Measurements from ENCODE around the gene MON2. TPM values are rescaled to one million over a fixed set of nuclear protein-coding genes. Genes with fewer than 3 reads are reported as not detected.

MON2 gene
- total and polyA plus RNA-seq, 2 donors from 2014 or later, result 11.6 to 57.9 TPM

DNA sequence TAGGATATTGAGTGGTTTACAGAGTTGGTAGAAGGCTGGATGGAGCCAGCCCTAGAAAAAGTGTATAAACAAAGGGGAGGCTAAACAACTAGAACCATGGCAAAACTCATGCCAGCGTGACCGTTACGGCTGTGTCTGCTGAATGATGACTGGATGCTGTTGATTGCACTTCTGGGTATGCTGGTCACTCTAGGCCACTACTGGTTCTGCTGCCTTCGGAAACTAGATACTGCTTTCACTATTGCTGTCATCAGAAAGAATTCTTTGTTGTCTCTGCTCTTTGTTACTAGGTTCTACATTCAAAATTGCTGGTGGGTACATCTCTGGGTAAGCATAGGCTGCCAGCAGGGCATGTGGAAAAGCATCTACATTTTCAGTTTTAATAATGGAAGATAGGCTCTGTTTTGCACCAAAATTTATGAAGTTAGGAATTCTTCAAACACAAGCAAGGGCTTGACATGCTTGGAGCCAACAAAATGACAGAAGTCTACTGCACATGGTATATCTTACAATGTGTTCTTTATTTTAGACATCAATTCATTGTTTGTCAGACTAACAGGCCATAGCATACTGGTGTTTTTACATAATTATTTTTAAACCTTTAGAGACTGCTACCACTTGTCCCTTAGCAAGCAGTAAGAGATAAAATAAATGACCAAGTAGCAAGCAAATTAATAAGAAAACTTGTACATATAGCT, 15.4 kb downstream of the MON2 start:
- no peaks in the 10 kb centered on the region for H3K27me3 ChIP-seq (ENCODE audit: control insufficient read depth, insufficient read depth, low read length)
- H3K4me1 ChIP-seq (ENCODE audit: control insufficient read depth in 2 of 3, insufficient read depth in 2 of 3, low read depth in 1 of 3, low read length in 3 of 3), result no peaks in the 10 kb centered on the region
- H3K4me3 ChIP-seq (ENCODE audit: low read length in 3 of 3), result no peak overlapping the region
- DNase-seq, result peak in 3 of 5 donors; percentile 20 to 34 (median 26)
- no peaks in the 10 kb centered on the region for H3K36me3 ChIP-seq (ENCODE audit: control insufficient read depth in 2 of 3, insufficient read depth in 3 of 3, low read length in 3 of 3)
- TF ChIP-seq, protein P1, sequence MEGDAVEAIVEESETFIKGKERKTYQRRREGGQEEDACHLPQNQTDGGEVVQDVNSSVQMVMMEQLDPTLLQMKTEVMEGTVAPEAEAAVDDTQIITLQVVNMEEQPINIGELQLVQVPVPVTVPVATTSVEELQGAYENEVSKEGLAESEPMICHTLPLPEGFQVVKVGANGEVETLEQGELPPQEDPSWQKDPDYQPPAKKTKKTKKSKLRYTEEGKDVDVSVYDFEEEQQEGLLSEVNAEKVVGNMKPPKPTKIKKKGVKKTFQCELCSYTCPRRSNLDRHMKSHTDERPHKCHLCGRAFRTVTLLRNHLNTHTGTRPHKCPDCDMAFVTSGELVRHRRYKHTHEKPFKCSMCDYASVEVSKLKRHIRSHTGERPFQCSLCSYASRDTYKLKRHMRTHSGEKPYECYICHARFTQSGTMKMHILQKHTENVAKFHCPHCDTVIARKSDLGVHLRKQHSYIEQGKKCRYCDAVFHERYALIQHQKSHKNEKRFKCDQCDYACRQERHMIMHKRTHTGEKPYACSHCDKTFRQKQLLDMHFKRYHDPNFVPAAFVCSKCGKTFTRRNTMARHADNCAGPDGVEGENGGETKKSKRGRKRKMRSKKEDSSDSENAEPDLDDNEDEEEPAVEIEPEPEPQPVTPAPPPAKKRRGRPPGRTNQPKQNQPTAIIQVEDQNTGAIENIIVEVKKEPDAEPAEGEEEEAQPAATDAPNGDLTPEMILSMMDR (IDR thresholded peaks at IDR 0.05; ENCODE audit: borderline replicate concordance, extremely low read depth, insufficient read depth), result no peak
- H3K9ac ChIP-seq (ENCODE audit: low read length in 3 of 3), result no peak overlapping the region
- H3K9me3 ChIP-seq (ENCODE audit: control insufficient read depth in 2 of 3, insufficient read depth in 1 of 3, low read length in 3 of 3), result no peaks in the 10 kb centered on the region
- intact Hi-C loops (cut with DNase I), result no loop called here
- no peak overlapping the region for H3K27ac ChIP-seq (ENCODE audit: low read depth in 2 of 2, low read length in 2 of 2)
- FAIRE-seq, result no peak

DNA sequence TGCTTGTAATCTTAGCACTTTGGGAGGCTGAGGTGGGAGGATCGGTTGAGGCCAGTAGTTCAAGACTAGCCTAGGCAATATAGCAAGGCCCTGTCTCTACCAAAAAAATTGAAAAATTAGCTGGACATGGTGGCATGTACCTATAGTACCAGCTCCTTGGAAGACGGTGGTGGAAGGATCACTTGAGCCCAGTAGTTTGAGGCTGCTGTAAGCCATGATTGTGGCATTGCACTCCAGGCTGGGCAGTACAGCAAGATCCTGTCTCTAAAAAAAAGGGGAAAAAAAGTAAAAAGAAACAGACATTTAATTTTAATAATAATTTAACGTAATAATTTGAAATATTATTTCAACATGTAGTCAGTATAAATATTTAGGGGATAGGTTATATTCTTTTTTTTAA, 16.1 kb downstream of the MON2 start:
- H3K4me3 ChIP-seq (ENCODE audit: low read length in 3 of 3), result no peak overlapping the region
- H3K9me3 ChIP-seq (ENCODE audit: control insufficient read depth in 2 of 3, insufficient read depth in 1 of 3, low read length in 3 of 3), result no peaks in the 10 kb centered on the region
- no peak for FAIRE-seq
- no peak for DNase-seq
- H3K9ac ChIP-seq (ENCODE audit: low read length in 3 of 3), result no peak overlapping the region
- no peaks in the 10 kb centered on the region for H3K4me1 ChIP-seq (ENCODE audit: control insufficient read depth in 2 of 3, insufficient read depth in 2 of 3, low read depth in 1 of 3, low read length in 3 of 3)
- no peaks in the 10 kb centered on the region for H3K27me3 ChIP-seq (ENCODE audit: control insufficient read depth, insufficient read depth, low read length)
- H3K27ac ChIP-seq (ENCODE audit: low read depth in 2 of 2, low read length in 2 of 2), result no peak overlapping the region
- intact Hi-C loops (cut with DNase I), result no loop called here
- no peaks in the 10 kb centered on the region for H3K36me3 ChIP-seq (ENCODE audit: control insufficient read depth in 2 of 3, insufficient read depth in 3 of 3, low read length in 3 of 3)
- TF ChIP-seq, protein P1 (IDR thresholded peaks at IDR 0.05; ENCODE audit: borderline replicate concordance, extremely low read depth, insufficient read depth), result no peak

DNA sequence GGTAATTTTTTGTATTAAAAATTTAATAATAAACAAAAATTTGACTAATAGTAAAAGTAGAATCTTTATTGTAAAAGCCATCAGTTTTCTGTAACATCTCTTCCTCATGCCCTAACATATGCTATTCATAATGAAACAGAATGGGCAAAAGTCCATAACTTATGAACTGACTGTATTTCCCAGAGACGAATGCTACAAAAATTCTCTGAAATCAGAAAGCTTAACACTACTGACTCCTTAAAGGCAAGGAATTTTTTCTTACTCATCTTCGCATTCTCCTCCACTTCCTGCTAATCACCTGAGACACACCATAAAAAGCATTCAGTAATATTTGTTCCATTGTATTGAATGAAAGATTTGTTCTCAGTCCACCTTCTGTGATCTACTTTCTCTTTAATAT, 17.6 kb downstream of the MON2 start:
- no peak overlapping the region for H3K4me3 ChIP-seq (ENCODE audit: low read length in 3 of 3)
- intact Hi-C loops (cut with DNase I), result no loop called here
- no peaks in the 10 kb centered on the region for H3K9me3 ChIP-seq (ENCODE audit: control insufficient read depth in 2 of 3, insufficient read depth in 1 of 3, low read length in 3 of 3)
- H3K36me3 ChIP-seq (ENCODE audit: control insufficient read depth in 2 of 3, insufficient read depth in 3 of 3, low read length in 3 of 3), result no peaks in the 10 kb centered on the region
- no peaks in the 10 kb centered on the region for H3K4me1 ChIP-seq (ENCODE audit: control insufficient read depth in 2 of 3, insufficient read depth in 2 of 3, low read depth in 1 of 3, low read length in 3 of 3)
- no peaks in the 10 kb centered on the region for H3K27me3 ChIP-seq (ENCODE audit: control insufficient read depth, insufficient read depth, low read length)
- no peak for DNase-seq
- TF ChIP-seq, protein P1 (IDR thresholded peaks at IDR 0.05; ENCODE audit: borderline replicate concordance, extremely low read depth, insufficient read depth), result no peak
- no peak overlapping the region for H3K9ac ChIP-seq (ENCODE audit: low read length in 3 of 3)
- FAIRE-seq, result no peak
- H3K27ac ChIP-seq (ENCODE audit: low read depth in 2 of 2, low read length in 2 of 2), result no peak overlapping the region

DNA sequence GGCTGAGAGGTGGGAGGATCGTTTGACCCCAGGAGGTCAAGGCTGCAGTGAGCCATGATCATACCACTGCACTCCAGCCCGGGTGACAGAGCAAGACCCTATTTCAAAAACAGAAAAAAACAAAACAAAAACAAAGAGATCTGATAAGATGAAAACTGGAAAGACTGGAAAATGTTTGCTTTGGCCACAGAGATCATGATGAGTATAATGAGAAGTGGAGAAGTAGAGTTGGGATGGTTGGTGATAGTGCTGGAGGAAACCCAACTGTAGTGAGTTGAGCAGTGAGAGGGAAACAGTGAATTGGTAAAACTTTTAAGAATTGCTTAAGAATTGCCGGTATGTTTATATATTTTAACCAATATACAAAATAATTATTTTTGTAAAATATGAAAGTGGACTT, 39.2 kb downstream of the MON2 start:
- intact Hi-C loops (cut with DNase I), result no loop called here
- H3K4me3 ChIP-seq (ENCODE audit: low read length in 3 of 3), result no peak overlapping the region
- TF ChIP-seq, protein P1 (IDR thresholded peaks at IDR 0.05; ENCODE audit: borderline replicate concordance, extremely low read depth, insufficient read depth), result no peak
- no peak overlapping the region for H3K27ac ChIP-seq (ENCODE audit: low read depth in 2 of 2, low read length in 2 of 2)
- DNase-seq (no peak), FAIRE-seq (no peak)
- H3K9me3 ChIP-seq (ENCODE audit: control insufficient read depth in 2 of 3, insufficient read depth in 1 of 3, low read length in 3 of 3), result no peaks in the 10 kb centered on the region
- H3K36me3 ChIP-seq (ENCODE audit: control insufficient read depth in 2 of 3, insufficient read depth in 3 of 3, low read length in 3 of 3), result peaks cover 5 to 17% (median 12%) of the 10 kb centered on the region in 3 donors
- H3K9ac ChIP-seq (ENCODE audit: low read length in 3 of 3), result no peak overlapping the region
- no peaks in the 10 kb centered on the region for H3K4me1 ChIP-seq (ENCODE audit: control insufficient read depth in 2 of 3, insufficient read depth in 2 of 3, low read depth in 1 of 3, low read length in 3 of 3)
- H3K27me3 ChIP-seq (ENCODE audit: control insufficient read depth, insufficient read depth, low read length), result no peaks in the 10 kb centered on the region
